Mesenchymal stem cell (in vitro differentiated cells and primary cell): ENCODE data around the gene ZNF639.

Experiments
- DNase-seq: peaks from one replicate; pipeline ENCODE4 v3.0.0-alpha.2; 2013
- H2AFZ ChIP-seq: one replicate; pipeline ENCODE4 v1.6.1; 2013; ENCODE audit warnings: low read depth, mild to moderate bottlenecking, control low read depth, inconsistent platforms, low read length, moderate library complexity
- H2AK5ac ChIP-seq: 2 replicates; pipeline ENCODE4 v1.6.1; 2013; ENCODE audit warnings: low read length, moderate library complexity, mild to moderate bottlenecking, inconsistent platforms; ENCODE audit not compliant: severe bottlenecking
- H2BK120ac ChIP-seq: one replicate; pipeline ENCODE4 v1.6.1; 2013; ENCODE audit warnings: low read depth, mild to moderate bottlenecking, inconsistent platforms, low read length, moderate library complexity
- H2BK12ac ChIP-seq, 2 experiments: one replicate each; pipeline ENCODE4 v1.6.1; 2013; ENCODE audit warnings: inconsistent platforms in 2 of 2, low read length in 2 of 2, mild to moderate bottlenecking in 2 of 2, moderate library complexity in 2 of 2, control low read depth in 1 of 2
- H2BK15ac ChIP-seq: one replicate; pipeline ENCODE4 v1.6.1; 2013; ENCODE audit warnings: mild to moderate bottlenecking, low read depth, inconsistent platforms; ENCODE audit not compliant: poor library complexity, severe bottlenecking
- H2BK5ac ChIP-seq: 2 replicates; pipeline ENCODE4 v1.6.1; 2013; ENCODE audit warnings: low read depth, mild to moderate bottlenecking, low read length, control low read depth, inconsistent platforms; ENCODE audit not compliant: poor library complexity, severe bottlenecking
- H3K14ac ChIP-seq, 2 experiments: one replicate each; pipeline ENCODE4 v1.6.1; 2013; ENCODE audit warnings: inconsistent platforms in 2 of 2, low read length in 2 of 2, control low read depth in 1 of 2, mild to moderate bottlenecking in 1 of 2, moderate library complexity in 1 of 2
- H3K18ac ChIP-seq, 2 experiments: one replicate each; pipeline ENCODE4 v1.6.1; 2013; ENCODE audit warnings: inconsistent platforms in 2 of 2, low read length in 2 of 2, control low read depth in 1 of 2, low read depth in 1 of 2, mild to moderate bottlenecking in 1 of 2
- H3K23ac ChIP-seq, 2 experiments: one replicate each; pipeline ENCODE4 v1.6.1; 2013; ENCODE audit warnings: inconsistent platforms in 2 of 2, low read length in 2 of 2, mild to moderate bottlenecking in 2 of 2, moderate library complexity in 2 of 2, control low read depth in 1 of 2
- H3K27ac ChIP-seq: 2 replicates; pipeline ENCODE4 v1.5.1; 2013; ENCODE audit warnings: mild to moderate bottlenecking, moderate library complexity, low read length, control low read depth, inconsistent platforms; ENCODE audit not compliant: poor library complexity, severe bottlenecking
- H3K27me3 ChIP-seq, 2 experiments: 2 replicates each; pipeline versions ENCODE4 v1.6.1 to v1.7.0; 2013; ENCODE audit warnings: low read length in 2 of 2, mild to moderate bottlenecking in 2 of 2, moderate library complexity in 2 of 2, control low read depth in 1 of 2, inconsistent platforms in 1 of 2; ENCODE audit not compliant: control insufficient read depth in 1 of 2, insufficient read depth in 1 of 2
- H3K36me3 ChIP-seq, 2 experiments: 2 replicates each; pipeline versions ENCODE4 v1.6.1 to v1.7.0; 2013; ENCODE audit warnings: low read length in 2 of 2, control low read depth in 1 of 2, inconsistent platforms in 1 of 2, low read depth in 1 of 2, mild to moderate bottlenecking in 1 of 2; ENCODE audit not compliant: insufficient read depth in 2 of 2, control insufficient read depth in 1 of 2
- H3K4ac ChIP-seq, 2 experiments: one replicate each; pipeline ENCODE4 v1.6.1; 2013; ENCODE audit warnings: inconsistent platforms in 2 of 2, low read length in 2 of 2, mild to moderate bottlenecking in 2 of 2, moderate library complexity in 2 of 2, control low read depth in 1 of 2, low read depth in 1 of 2
- H3K4me1 ChIP-seq: 2 replicates; pipeline ENCODE4 v1.6.1; 2013; ENCODE audit warnings: low read depth, low read length, control low read depth; ENCODE audit not compliant: control insufficient read depth, insufficient read depth
- H3K4me2 ChIP-seq: 2 replicates; pipeline ENCODE4 v1.6.1; 2013; ENCODE audit warnings: low read length, mild to moderate bottlenecking, inconsistent platforms; ENCODE audit not compliant: poor library complexity, severe bottlenecking
- H3K4me3 ChIP-seq, 2 experiments: 2 replicates each; pipeline versions ENCODE4 v1.5.1 to v1.7.0; 2013; ENCODE audit warnings: low read length in 2 of 2, mild to moderate bottlenecking in 2 of 2, control low read depth in 1 of 2, low read depth in 1 of 2; ENCODE audit not compliant: insufficient read depth in 1 of 2
- H3K79me1 ChIP-seq: replicated peaks from 2 replicates; pipeline ENCODE4 v1.6.1; 2013; ENCODE audit warnings: mild to moderate bottlenecking, control low read depth, low read length, inconsistent platforms; ENCODE audit not compliant: poor library complexity, severe bottlenecking
- H3K9ac ChIP-seq: 2 replicates; pipeline ENCODE4 v1.7.0; 2013; ENCODE audit warnings: mild to moderate bottlenecking, low read length, moderate library complexity
- H3K9me3 ChIP-seq: 2 replicates; pipeline ENCODE4 v1.7.0; 2013; ENCODE audit warnings: mild to moderate bottlenecking, low read length; ENCODE audit not compliant: control insufficient read depth
- H4K8ac ChIP-seq: one replicate; pipeline ENCODE4 v1.6.1; 2013; ENCODE audit warnings: inconsistent platforms, mild to moderate bottlenecking, low read length, moderate library complexity
- H4K91ac ChIP-seq: one replicate; pipeline ENCODE4 v1.6.1; 2013; ENCODE audit warnings: mild to moderate bottlenecking, low read length, inconsistent platforms
- WGBS: methylation state at CpG from one replicate; pipeline ENCODE4 v1.1.7; 2013; ENCODE audit warnings: mixed read lengths; 5-methylcytosine and 5-hydroxymethylcytosine counted together

ZNF639 gene

GRCh38 chr3:179355996-179356395 is 33.2 kb downstream of the ZNF639 start:
- H3K18ac ChIP-seq, result no peak overlapping the region
- H3K4me3 ChIP-seq, result no peak overlapping the region
- no peak overlapping the region for H3K9ac ChIP-seq
- no peaks in the 10 kb centered on the region for H3K27me3 ChIP-seq
- peaks cover 32% of the 10 kb centered on the region for H3K79me1 ChIP-seq
- H2BK120ac ChIP-seq, result no peak overlapping the region
- H2BK15ac ChIP-seq, result no peak overlapping the region
- H2BK5ac ChIP-seq, result no peak overlapping the region
- H3K14ac ChIP-seq, result no peak overlapping the region
- H3K4me2 ChIP-seq, result no peak overlapping the region
- H3K36me3 ChIP-seq, result peaks cover 21 to 85% of the 10 kb centered on the region in 2 experiments
- H2BK12ac ChIP-seq, result no peak overlapping the region
- no peak overlapping the region for H3K27ac ChIP-seq
- WGBS, result no CpG with 5 or more reads among the region's 1 CpG
- H4K8ac ChIP-seq, result no peak overlapping the region
- H2AK5ac ChIP-seq, result no peak overlapping the region
- no peak overlapping the region for H3K23ac ChIP-seq
- peak overlapping the region; percentile 42 for H2AFZ ChIP-seq
- no peaks in the 10 kb centered on the region for H3K9me3 ChIP-seq
- H3K4me1 ChIP-seq, result no peaks in the 10 kb centered on the region
- DNase-seq, result no peak
- H4K91ac ChIP-seq, result no peak overlapping the region
- no peak overlapping the region for H3K4ac ChIP-seq

GRCh38 chr3:179363332-179363731 is 40.5 kb downstream of the ZNF639 start:
- no peaks in the 10 kb centered on the region for H3K27me3 ChIP-seq
- H3K23ac ChIP-seq, result no peak overlapping the region
- no peak overlapping the region for H3K4me2 ChIP-seq
- H3K79me1 ChIP-seq, result peaks cover 3% of the 10 kb centered on the region
- no peak overlapping the region for H3K14ac ChIP-seq
- peaks cover 16 to 85% of the 10 kb centered on the region in 2 experiments for H3K36me3 ChIP-seq
- no peak for DNase-seq
- H3K4me1 ChIP-seq, result no peaks in the 10 kb centered on the region
- no peak overlapping the region for H3K18ac ChIP-seq
- no peaks in the 10 kb centered on the region for H3K9me3 ChIP-seq
- no peak overlapping the region for H2BK5ac ChIP-seq
- no peak overlapping the region for H2BK12ac ChIP-seq
- no peak overlapping the region for H3K4ac ChIP-seq
- H2BK15ac ChIP-seq, result no peak overlapping the region
- no peak overlapping the region for H3K9ac ChIP-seq
- no peak overlapping the region for H2BK120ac ChIP-seq
- WGBS, result 97% methylated on average over 3 of the region's 5 CpGs
- H3K4me3 ChIP-seq, result no peak overlapping the region
- H4K91ac ChIP-seq, result no peak overlapping the region
- no peak overlapping the region for H4K8ac ChIP-seq
- no peak overlapping the region for H2AFZ ChIP-seq
- no peak overlapping the region for H2AK5ac ChIP-seq
- H3K27ac ChIP-seq, result no peak overlapping the region

- Histone ChIP-seq H3K4me2 (no peak overlapping the region), H3K27me3 (no peaks in the 10 kb centered on the region), H2BK120ac (no peak overlapping the region), H3K4ac (no peak overlapping the region), H2BK12ac (no peak overlapping the region), H2AFZ (no peak overlapping the region), H2BK15ac (no peak overlapping the region), H3K27ac (no peak overlapping the region), H3K18ac (no peak overlapping the region), H3K36me3 (peaks cover 7 to 69% of the 10 kb centered on the region in 2 experiments), H4K8ac (no peak overlapping the region), H2BK5ac (no peak overlapping the region), H3K9ac (no peak overlapping the region), H2AK5ac (no peak overlapping the region), H4K91ac (no peak overlapping the region), H3K79me1 (peaks cover 7% of the 10 kb centered on the region), H3K14ac (no peak overlapping the region), H3K23ac (no peak overlapping the region), H3K4me3 (no peak overlapping the region), H3K9me3 (no peaks in the 10 kb centered on the region), H3K4me1 (no peaks in the 10 kb centered on the region)
- WGBS, result no CpG with 5 or more reads among the region's 1 CpG
- DNase-seq, result no peak
These were observed 46.8 kb downstream of the ZNF639 start for GRCh38 chr3:179369621-179370020.

GRCh38 chr3:179373938-179374337 is 51.1 kb downstream of the ZNF639 start:
- Histone ChIP-seq H3K9me3 (no peaks in the 10 kb centered on the region), H3K4me1 (peaks cover 1% of the 10 kb centered on the region), H4K8ac (no peak overlapping the region), H2BK120ac (no peak overlapping the region), H4K91ac (no peak overlapping the region), H3K79me1 (peaks cover 7% of the 10 kb centered on the region), H2BK5ac (no peak overlapping the region), H3K18ac (no peak overlapping the region), H2BK12ac (no peak overlapping the region), H3K14ac (no peak overlapping the region), H3K23ac (no peak overlapping the region), H3K36me3 (peaks cover 10 to 71% of the 10 kb centered on the region in 2 experiments), H3K9ac (no peak overlapping the region), H3K4me3 (no peak overlapping the region), H3K4me2 (no peak overlapping the region), H3K27me3 (no peaks in the 10 kb centered on the region), H3K4ac (no peak overlapping the region), H2BK15ac (no peak overlapping the region), H2AK5ac (no peak overlapping the region), H2AFZ (no peak overlapping the region), H3K27ac (no peak overlapping the region)
- WGBS, result 100% methylated on average over 5 of the region's 6 CpGs
- no peak for DNase-seq
